H1 (cell line): ENCODE results near the gene MEN1. TPM values are rescaled to one million over a fixed set of nuclear protein-coding genes. Genes with fewer than 3 reads are reported as not detected.

Experiments
- CTCF ChIA-PET: fragments of 300-600 bp; sonication (Branson Sonifier 250); formaldehyde crosslinking; loops from one replicate; lab custom pipeline; 2021; ENCODE audit not compliant: partially characterized antibody; lab: Charles Lee
- POLR2A ChIA-PET: fragments of 300-600 bp; sonication (Branson Sonifier 250); formaldehyde crosslinking; loops from one replicate; lab custom pipeline; 2021; ENCODE audit warnings: inconsistent platforms; ENCODE audit not compliant: partially characterized antibody; lab: Charles Lee
- DNase-seq, 2 experiments: peaks; one replicate each; pipeline versions ENCODE4 v3.0.0 to v3.0.0-alpha.2; 2010 to 2022; ENCODE audit warnings: low spot score in 2 of 2, low read depth in 1 of 2, mixed read lengths in 1 of 2
- FAIRE-seq: peaks from 2 replicates; lab custom pipeline; 2011; peaks lifted over from hg19 to GRCh38; lab: Jason Lieb, UNC
- H2AFZ ChIP-seq: 2 replicates; pipeline ENCODE4 v1.8.1; 2012; ENCODE audit warnings: low read length, inconsistent platforms
- H2AK5ac ChIP-seq: 2 replicates; pipeline ENCODE4 v1.6.1; 2013; ENCODE audit warnings: low read depth, low read length
- H2BK120ac ChIP-seq: replicated peaks from 2 replicates; pipeline ENCODE3; 2013; ENCODE audit warnings: low read depth, low read length, inconsistent platforms
- H2BK12ac ChIP-seq: 2 replicates; pipeline ENCODE4 v1.6.1; 2013; ENCODE audit warnings: low read depth, low read length
- H2BK15ac ChIP-seq: 2 replicates; pipeline ENCODE4 v1.6.1; 2013; ENCODE audit warnings: low read length
- H2BK20ac ChIP-seq: 2 replicates; pipeline ENCODE4 v1.6.1; 2013; ENCODE audit warnings: low read length
- H2BK5ac ChIP-seq: 2 replicates; pipeline ENCODE4 v1.6.1; 2013; ENCODE audit warnings: low read depth, low read length
- H3K14ac ChIP-seq: 2 replicates; pipeline ENCODE4 v1.6.1; 2013; ENCODE audit warnings: inconsistent platforms; ENCODE audit not compliant: insufficient read length
- H3K18ac ChIP-seq: 2 replicates; pipeline ENCODE4 v1.6.1; 2013; ENCODE audit warnings: low read length; ENCODE audit errors: extremely low read depth
- H3K23ac ChIP-seq: 2 replicates; pipeline ENCODE4 v1.6.1; 2013; ENCODE audit warnings: inconsistent platforms; ENCODE audit not compliant: insufficient read length
- H3K23me2 ChIP-seq: 2 replicates; pipeline ENCODE4 v1.6.1; 2013; ENCODE audit warnings: low read depth, low read length
- H3K27ac ChIP-seq: 2 replicates; pipeline ENCODE4 v1.6.1; 2011; ENCODE audit warnings: low read depth, low read length, inconsistent platforms
- H3K27me3 ChIP-seq, 4 experiments: replicated peaks in 1 of 4; 1 replicate in 1 of 4; 2 replicates in 3 of 4; pipeline versions ENCODE4 v1.6.1 to v1.8.1; 2011 to 2013; ENCODE audit warnings: low read length in 3 of 4, mild to moderate bottlenecking in 3 of 4, inconsistent platforms in 2 of 4, mixed read lengths in 2 of 4, moderate library complexity in 1 of 4; ENCODE audit not compliant: control insufficient read depth in 3 of 4, insufficient read depth in 3 of 4; ENCODE audit errors: extremely low read depth in 1 of 4
- H3K36me3 ChIP-seq, 4 experiments: 2 replicates each; pipeline versions ENCODE4 v1.6.1 to v1.8.1; 2011 to 2013; ENCODE audit warnings: mild to moderate bottlenecking in 4 of 4, low read length in 3 of 4, moderate library complexity in 2 of 4, control low read depth in 1 of 4, inconsistent platforms in 1 of 4; ENCODE audit not compliant: insufficient read depth in 4 of 4, control insufficient read depth in 2 of 4
- H3K4ac ChIP-seq: replicated peaks from 2 replicates; pipeline ENCODE3; 2013; ENCODE audit warnings: low read length, low read depth, mixed read lengths, inconsistent platforms; ENCODE audit not compliant: insufficient read length
- H3K4me1 ChIP-seq, 4 experiments: replicated peaks in 1 of 4; 1 replicate in 1 of 4; 2 replicates in 3 of 4; pipeline versions ENCODE4 v1.6.1 to v1.8.1; 2011 to 2013; ENCODE audit warnings: low read length in 3 of 4, inconsistent platforms in 2 of 4, mixed read lengths in 1 of 4; ENCODE audit not compliant: insufficient read depth in 4 of 4, control insufficient read depth in 3 of 4
- H3K4me2 ChIP-seq, 2 experiments: 2 replicates each; pipeline versions ENCODE4 v1.6.1 to v1.8.1; 2011 to 2013; ENCODE audit warnings: low read depth in 2 of 2, low read length in 2 of 2, control low read depth in 1 of 2, inconsistent platforms in 1 of 2, mild to moderate bottlenecking in 1 of 2; ENCODE audit not compliant: insufficient read depth in 1 of 2
- H3K4me3 ChIP-seq, 4 experiments: fragments of 200-600, 300-600 bp in 1 of 4; sonication (generic), shearing (Covaris generic), sonication (Bioruptor Twin) in 1 of 4; 2 replicates each; pipeline versions ENCODE4 v1.5.1 to v1.8.1; 2011 to 2016; ENCODE audit warnings: low read length in 4 of 4, low read depth in 3 of 4, control low read depth in 2 of 4, inconsistent platforms in 2 of 4, mild to moderate bottlenecking in 2 of 4, mixed read lengths in 1 of 4, moderate library complexity in 1 of 4; ENCODE audit not compliant: insufficient read depth in 2 of 4; ENCODE audit errors: extremely low read depth in 1 of 4
- H3K56ac ChIP-seq: replicated peaks from 2 replicates; pipeline ENCODE3; 2013; ENCODE audit warnings: low read depth, mild to moderate bottlenecking, mixed read lengths, low read length, inconsistent platforms; ENCODE audit not compliant: insufficient read length
- H3K79me1 ChIP-seq: 2 replicates; pipeline ENCODE4 v1.6.1; 2013; ENCODE audit warnings: low read depth, low read length, control low read depth
- H3K79me2 ChIP-seq, 2 experiments: 2 replicates each; pipeline versions ENCODE4 v1.6.1 to v1.8.1; 2012 to 2013; ENCODE audit warnings: low read length in 2 of 2, mild to moderate bottlenecking in 2 of 2, inconsistent platforms in 1 of 2; ENCODE audit not compliant: insufficient read depth in 2 of 2, control insufficient read depth in 1 of 2
- H3K9ac ChIP-seq, 4 experiments: replicated peaks in 1 of 4; 1 replicate in 1 of 4; 2 replicates in 3 of 4; pipeline versions ENCODE4 v1.6.1 to v1.8.1; 2011 to 2013; ENCODE audit warnings: low read depth in 3 of 4, low read length in 3 of 4, control low read depth in 2 of 4, mild to moderate bottlenecking in 2 of 4, moderate library complexity in 2 of 4, inconsistent platforms in 1 of 4; ENCODE audit errors: extremely low read depth in 1 of 4
- H3K9me3 ChIP-seq, 2 experiments: 2 replicates each; pipeline versions ENCODE4 v1.6.1 to v1.8.1; 2012 to 2013; ENCODE audit warnings: mild to moderate bottlenecking in 2 of 2, moderate library complexity in 2 of 2, control low read depth in 1 of 2, inconsistent platforms in 1 of 2, low read depth in 1 of 2, low read length in 1 of 2, mixed read lengths in 1 of 2; ENCODE audit not compliant: insufficient read depth in 2 of 2
- H4K20me1 ChIP-seq, 2 experiments: replicated peaks in 1 of 2; 2 replicates each; pipeline versions ENCODE3 to v1.8.1; 2011 to 2013; ENCODE audit warnings: inconsistent platforms in 2 of 2, low read length in 2 of 2, mild to moderate bottlenecking in 1 of 2; ENCODE audit not compliant: insufficient read depth in 2 of 2, control insufficient read depth in 1 of 2
- H4K5ac ChIP-seq: 2 replicates; pipeline ENCODE4 v1.6.1; 2013; ENCODE audit warnings: low read length, low read depth, mixed read lengths, inconsistent platforms; ENCODE audit not compliant: insufficient read length
- H4K8ac ChIP-seq: 2 replicates; pipeline ENCODE4 v1.8.0; 2013; ENCODE audit warnings: mild to moderate bottlenecking, moderate library complexity, low read length, inconsistent platforms; ENCODE audit not compliant: insufficient read depth; ENCODE audit errors: extremely low read depth
- H4K91ac ChIP-seq: replicated peaks from 2 replicates; pipeline ENCODE3; 2013; ENCODE audit warnings: low read length, mixed read lengths, inconsistent platforms; ENCODE audit not compliant: insufficient read length
- BCL11A ChIP-seq, 2 experiments: IDR thresholded peaks; one replicate each; pipeline ENCODE4 v1.6.1; 2011; ENCODE audit warnings: low read depth in 2 of 2, low read length in 2 of 2, mild to moderate bottlenecking in 2 of 2
- CHD1 ChIP-seq: IDR thresholded peaks from 2 replicates; pipeline ENCODE4 v1.6.1; 2012; ENCODE audit warnings: low read depth, low read length, improper control_type of control experiment
- CREB1 ChIP-seq: IDR thresholded peaks from 2 replicates; pipeline ENCODE4 v1.6.1; 2012; ENCODE audit warnings: inconsistent platforms
- GABPA ChIP-seq: IDR thresholded peaks from 2 replicates; pipeline ENCODE4 v1.6.1; 2011; ENCODE audit warnings: mild to moderate bottlenecking, low read length, moderate library complexity, borderline replicate concordance; ENCODE audit not compliant: insufficient read depth
- HDAC6 ChIP-seq: IDR thresholded peaks from one replicate; pipeline ENCODE4 v1.7.1; 2012; ENCODE audit warnings: low read depth, mild to moderate bottlenecking, inconsistent platforms, low read length, moderate library complexity
- WGBS, 2 experiments: shearing (Covaris generic) in 1 of 2; methylation state at CpG; one replicate each; pipeline versions ENCODE4 v1.1.6 to v1.1.7; 2013 to 2015; ENCODE audit warnings: low lambda C conversion rate in 2 of 2, mixed read lengths in 2 of 2, inconsistent platforms in 1 of 2, low coverage in 1 of 2, missing lambda C conversion rate in 1 of 2; ENCODE audit not compliant: insufficient replicate concordance in 2 of 2, insufficient coverage in 1 of 2, insufficient read length in 1 of 2; ENCODE audit errors: extremely low coverage in 1 of 2, missing lambda C conversion rate in 1 of 2; 5-methylcytosine and 5-hydroxymethylcytosine counted together
- polyA plus RNA-seq, 7 experiments: library from polyadenylated mRNA; depleted of rRNA in 3 of 7; stranded (reverse) in 5 of 7; unstranded in 2 of 7; fragments of >200 nt in 5 of 7; fragments of 200-250 nt in 2 of 7; gene quantifications; 1 replicate in 5 of 7; 2 replicates in 1 of 7; 4 replicates in 1 of 7; pipeline versions ENCODE4 v1.2.1 to v1.2.3, GENCODE V29; 2011 to 2013; ENCODE audit warnings: missing spikeins in 2 of 7, mixed read lengths in 2 of 7
- total RNA-seq: library from RNA; stranded (reverse); fragmentation: NEBNext Ultra II Directional; extraction: Animal tissue kit (Norgen Biotek cat#: 25700); gene quantifications from 2 replicates; pipeline ENCODE4 v1.2.1, GENCODE V29; 2021

Gene MEN1
- total and polyA plus RNA-seq, 2 of the 8 experiments (the other 6 are each of a cell fraction or from before 2014, with no cell fraction given) = 47.2 to 56.3 TPM

GRCh38 chr11:64834723-64835615 lies 24.6 kb upstream of the MEN1 start:
- no peak overlapping the region for H2BK20ac ChIP-seq
- TF ChIP-seq CHD1 (no peak), GABPA (no peak), CREB1 (no peak), BCL11A (IDR thresholded peaks at IDR 0.05; ENCODE audit: low read depth in 2 of 2, low read length in 2 of 2) (no peak), HDAC6 (no peak)
- no peak overlapping the region for H2BK120ac ChIP-seq
- no peak overlapping the region for H2BK12ac ChIP-seq
- no peak overlapping the region for H4K8ac ChIP-seq
- no peak overlapping the region for H3K23ac ChIP-seq
- no peak overlapping the region for H2AK5ac ChIP-seq
- no peak overlapping the region for H3K4me2 ChIP-seq
- no peaks in the 10 kb centered on the region for H3K79me2 ChIP-seq
- no peaks in the 10 kb centered on the region; a peak in 1 of 7 replicates for H3K4me1 ChIP-seq
- H4K20me1 ChIP-seq = peaks cover 4 to 11% of the 10 kb centered on the region in 2 experiments
- no peak overlapping the region for H3K9ac ChIP-seq
- peaks cover 8 to 37% (median 18%) of the 10 kb centered on the region in 4 experiments; a peak in 6 of 8 replicates for H3K36me3 ChIP-seq
- ChIA-PET CTCF (interaction anchor here (0.6 to 1.9 kb wide), 10 partner anchors 12 to 445 kb away, joined by 3 to 6 read pairs (median 3); partner anchors contain the start of gene MAP4K2), POLR2A (interaction anchor here (0.8 to 1.5 kb wide), 3 partner anchors 25 to 64 kb away, joined by 3 to 4 read pairs (median 3); partner anchors contain the start of gene MEN1)
- H2BK15ac ChIP-seq = no peak overlapping the region
- 86% methylated on average over 14 of the region's 29 CpGs; no CpG with 5 or more reads in 1 of the 2 experiments for WGBS, 2 experiments
- H3K9me3 ChIP-seq = no peaks in the 10 kb centered on the region
- H3K56ac ChIP-seq = no peak overlapping the region
- H3K23me2 ChIP-seq = no peaks in the 10 kb centered on the region
- no peak overlapping the region for H3K27ac ChIP-seq
- no peak overlapping the region for H3K4me3 ChIP-seq
- FAIRE-seq (no peak), DNase-seq (no peak)
- no peak overlapping the region for H3K18ac ChIP-seq
- no peak overlapping the region for H3K4ac ChIP-seq
- no peak overlapping the region for H4K91ac ChIP-seq
- H3K79me1 ChIP-seq = no peaks in the 10 kb centered on the region
- no peaks in the 10 kb centered on the region for H3K27me3 ChIP-seq
- H2BK5ac ChIP-seq = no peak overlapping the region
- H4K5ac ChIP-seq = no peak overlapping the region
- no peak overlapping the region for H2AFZ ChIP-seq
- no peak overlapping the region for H3K14ac ChIP-seq
